Ovary (tissue), 3 donors: ENCODE data around the gene FAM171A2.

Experiments used
- CTCF ChIP-seq, 3 donors: fragments of 450-650 bp in 2 of 3; fragments of 200-600 bp in 1 of 3; IDR thresholded peaks; one replicate each; pipeline versions ENCODE4 v1.5.1 to v1.8.0; 2016 to 2022; ENCODE audit warnings: antibody characterized with exemption in 3 of 3, mild to moderate bottlenecking in 1 of 3
- EP300 ChIP-seq: sonication (generic); formaldehyde crosslinking; IDR thresholded peaks from one replicate; pipeline ENCODE4 v1.6.1; 2017; ENCODE audit warnings: antibody characterized with exemption
- POLR2A ChIP-seq: fragments of 450-650 bp; IDR thresholded peaks from one replicate; pipeline ENCODE4 v1.6.1; 2017; ENCODE audit warnings: antibody characterized with exemption, mild to moderate bottlenecking, moderate library complexity
- donor health status: DM: no; HTN: no; CAD: no.

GRCh38 chr17:44376779-44377178 is 13.1 kb upstream of the FAM171A2 start:
- no peak for TF ChIP-seq CTCF (IDR thresholded peaks at IDR 0.05)
- no peak for TF ChIP-seq POLR2A
- TF ChIP-seq EP300 = no peak
